ENCODE measurements around the gene ASPM.

GRCh38 chr1:197063212-197063611 lies 83.3 kb downstream of the ASPM start:
- TF ChIP-seq, protein P1, sequence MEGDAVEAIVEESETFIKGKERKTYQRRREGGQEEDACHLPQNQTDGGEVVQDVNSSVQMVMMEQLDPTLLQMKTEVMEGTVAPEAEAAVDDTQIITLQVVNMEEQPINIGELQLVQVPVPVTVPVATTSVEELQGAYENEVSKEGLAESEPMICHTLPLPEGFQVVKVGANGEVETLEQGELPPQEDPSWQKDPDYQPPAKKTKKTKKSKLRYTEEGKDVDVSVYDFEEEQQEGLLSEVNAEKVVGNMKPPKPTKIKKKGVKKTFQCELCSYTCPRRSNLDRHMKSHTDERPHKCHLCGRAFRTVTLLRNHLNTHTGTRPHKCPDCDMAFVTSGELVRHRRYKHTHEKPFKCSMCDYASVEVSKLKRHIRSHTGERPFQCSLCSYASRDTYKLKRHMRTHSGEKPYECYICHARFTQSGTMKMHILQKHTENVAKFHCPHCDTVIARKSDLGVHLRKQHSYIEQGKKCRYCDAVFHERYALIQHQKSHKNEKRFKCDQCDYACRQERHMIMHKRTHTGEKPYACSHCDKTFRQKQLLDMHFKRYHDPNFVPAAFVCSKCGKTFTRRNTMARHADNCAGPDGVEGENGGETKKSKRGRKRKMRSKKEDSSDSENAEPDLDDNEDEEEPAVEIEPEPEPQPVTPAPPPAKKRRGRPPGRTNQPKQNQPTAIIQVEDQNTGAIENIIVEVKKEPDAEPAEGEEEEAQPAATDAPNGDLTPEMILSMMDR (IDR thresholded peaks at IDR 0.05): no peak
- TF ChIP-seq EP300 (IDR thresholded peaks at IDR 0.05): no peak
- TF ChIP-seq POLR2A (IDR thresholded peaks at IDR 0.05): no peak
